Measurements from ENCODE around the gene ROR2.

- TF ChIP-seq CTCF (IDR thresholded peaks at IDR 0.05; ENCODE audit: extremely low read depth in 1 of 2, insufficient read depth in 1 of 2, low read depth in 1 of 2, low read length in 2 of 2) = no peak
- no peak for TF ChIP-seq EZH2 (IDR thresholded peaks at IDR 0.05; ENCODE audit: borderline replicate concordance, low read depth, low read length, severe bottlenecking)
- TF ChIP-seq POLR2A (IDR thresholded peaks at IDR 0.05; ENCODE audit: low read depth, low read length) = no peak
- TF ChIP-seq POLR2AphosphoS5 (IDR thresholded peaks at IDR 0.05; ENCODE audit: insufficient read depth, low read depth, low read length) = no peak
- TF ChIP-seq MAX (IDR thresholded peaks at IDR 0.05; ENCODE audit: insufficient read depth, insufficient read length) = no peak
- no peak for TF ChIP-seq MYC (IDR thresholded peaks at IDR 0.05; ENCODE audit: low read depth, low read length)
- TF ChIP-seq GATA2 (IDR thresholded peaks at IDR 0.05; ENCODE audit: insufficient read depth, insufficient read length, low read depth, low read length) = no peak
- no peak for TF ChIP-seq JUN (IDR thresholded peaks at IDR 0.05; ENCODE audit: borderline replicate concordance, insufficient read depth, insufficient read length, low read depth)
These were observed 145.9 kb downstream of the ROR2 start for GRCh38 chr9:91803970-91804752.

Measured in endothelial cell of umbilical vein (primary cell).